GM19035 (cell line): ENCODE measurements around the gene STK4.

Experiments used
- ATAC-seq: cut with Tn5 transposase; IDR thresholded peaks from one replicate; pipeline ENCODE4 v1.9.1; 2021; ENCODE audit not compliant: unreplicated experiment

STK4 gene

DNA sequence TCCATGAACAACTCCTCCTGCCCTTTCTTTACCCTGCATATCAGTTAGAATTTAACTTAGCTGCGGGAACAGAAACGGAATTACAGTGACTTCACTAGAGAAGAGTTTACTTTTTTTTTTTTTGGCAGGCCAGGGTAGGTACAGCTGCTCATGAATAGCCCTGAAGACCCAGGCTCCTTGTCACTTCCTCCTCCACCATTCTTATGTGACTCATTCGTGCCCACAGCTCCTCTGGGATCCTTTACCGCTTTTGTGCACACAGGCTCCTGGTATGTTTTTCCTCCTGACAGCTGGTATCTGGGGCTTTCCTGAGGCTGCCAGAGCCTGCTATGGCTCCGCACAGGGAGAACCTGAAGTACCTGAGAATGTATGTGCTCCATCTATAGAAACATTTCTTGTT is 138.5 kb downstream of the STK4 start:
- no peak for ATAC-seq

DNA sequence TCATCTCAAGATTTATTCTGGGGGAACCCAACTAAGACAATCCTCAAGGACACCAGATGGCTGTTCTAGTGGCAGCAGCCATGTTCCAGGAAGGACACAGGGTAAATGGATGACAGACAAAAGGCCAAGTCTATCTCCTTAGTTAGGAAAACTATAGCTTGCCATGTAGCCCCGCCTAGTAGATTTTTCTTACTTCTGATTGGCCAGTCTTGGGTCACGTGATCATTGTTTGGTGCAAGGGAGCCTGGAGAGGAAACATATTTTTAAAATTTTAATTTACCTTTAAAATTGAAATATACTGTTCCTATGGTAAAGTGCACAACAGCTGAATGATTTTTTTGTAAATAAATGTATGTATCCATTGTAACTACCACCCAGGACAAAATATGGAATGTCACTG is 139.0 kb downstream of the STK4 start:
- no peak for ATAC-seq

GRCh38 chr20:45109634-45110033 is 143.3 kb downstream of the STK4 start:
- no peak for ATAC-seq

DNA sequence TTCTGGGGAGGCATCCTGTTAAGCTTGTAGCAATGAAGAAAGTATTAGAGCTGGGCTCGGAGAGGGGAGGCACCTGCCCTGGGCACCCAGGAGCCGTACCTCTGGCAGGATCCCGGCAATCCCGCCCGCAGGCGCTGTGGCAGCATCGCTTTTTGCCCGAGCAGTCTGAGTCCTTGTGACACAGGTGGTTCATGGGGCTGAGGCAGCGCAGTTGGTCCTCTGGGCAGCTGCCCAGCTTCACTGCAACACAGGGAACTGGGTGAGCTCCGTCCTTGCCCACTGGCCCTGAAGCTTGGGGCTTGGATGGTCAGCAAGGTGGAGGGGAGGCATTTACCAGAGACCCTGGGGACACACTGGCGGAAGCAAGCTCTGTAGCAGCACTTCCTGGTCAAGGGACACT is 144.0 kb downstream of the STK4 start:
- no peak for ATAC-seq

DNA sequence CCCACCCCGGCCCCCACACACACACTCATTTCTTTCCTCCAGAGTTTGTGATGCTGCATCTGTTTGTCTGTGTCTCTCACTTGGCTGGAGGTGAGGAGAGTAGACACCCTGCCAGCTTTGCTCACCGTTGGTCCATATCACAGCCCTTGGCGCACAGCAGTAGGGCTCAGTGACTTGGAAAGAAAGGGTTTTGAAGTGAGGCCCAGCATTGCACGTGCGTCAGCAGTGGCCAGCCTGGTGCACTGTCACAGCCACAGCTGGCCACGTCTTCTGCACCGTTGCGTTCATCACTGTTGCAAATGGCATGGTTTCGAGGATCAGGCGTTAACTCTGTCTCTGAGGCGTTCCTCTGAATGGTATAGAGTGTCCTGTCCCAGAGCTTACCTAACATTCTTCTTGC is 145.0 kb downstream of the STK4 start:
- ATAC-seq, result no peak

GRCh38 chr20:45111799-45112471 is 145.6 kb downstream of the STK4 start:
- ATAC-seq, result no peak

- ATAC-seq, result no peak
Measured at GRCh38 chr20:45112754-45113153, 146.4 kb downstream of the STK4 start.

- ATAC-seq, result no peak
Measured at GRCh38 chr20:45113865-45114264, 147.6 kb downstream of the STK4 start.

- ATAC-seq, result no peak
Measured at GRCh38 chr20:45114465-45115385, 148.4 kb downstream of the STK4 start, which contains the start of gene WFDC5. Gene WFDC5 (minus strand): TSS chr20:45115174. CDS start chr20:45115083, 91 bp downstream.

DNA sequence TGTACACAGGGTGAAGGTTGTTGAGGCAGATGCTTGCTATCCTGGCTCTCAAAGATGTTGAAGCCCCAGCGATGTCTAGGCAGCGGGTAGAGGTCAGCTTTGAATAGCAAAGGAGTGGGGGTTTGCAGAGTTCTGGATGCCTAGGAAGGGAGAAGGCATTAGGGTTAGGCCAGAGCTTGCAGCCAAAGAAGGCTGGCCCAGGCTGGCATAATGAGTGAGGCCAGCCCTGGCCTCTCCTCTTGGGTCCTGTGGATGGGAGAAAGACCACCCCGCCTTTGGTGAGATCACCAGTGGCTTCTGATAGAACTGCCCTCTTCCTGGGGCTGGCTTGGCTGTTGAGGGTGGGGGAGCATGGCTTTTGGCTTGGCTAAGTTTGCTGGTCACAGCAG is 149.1 kb downstream of the STK4 start:
- ATAC-seq, result no peak

- ATAC-seq, result no peak
Measured at GRCh38 chr20:45115829-45116228, 149.5 kb downstream of the STK4 start.

DNA sequence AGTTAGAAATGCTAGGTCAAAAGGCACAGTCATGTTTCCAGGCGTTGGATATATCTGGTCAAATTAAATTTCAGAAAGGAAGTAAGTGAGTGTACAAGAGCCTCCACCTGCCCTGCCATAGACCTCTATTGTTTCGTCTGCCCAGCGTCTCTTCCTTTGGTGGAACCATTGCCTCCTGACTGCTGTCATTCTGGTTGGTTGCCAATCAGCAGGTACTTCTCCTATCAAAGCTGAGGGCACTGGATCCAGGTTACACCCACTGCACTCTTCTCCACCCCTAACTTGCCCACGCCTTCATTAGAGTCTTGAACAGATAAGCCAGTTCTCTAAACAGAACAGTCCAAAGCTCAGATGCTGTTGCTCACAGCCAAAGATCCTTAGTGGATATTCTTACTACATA is 151.3 kb downstream of the STK4 start:
- ATAC-seq, result no peak

DNA sequence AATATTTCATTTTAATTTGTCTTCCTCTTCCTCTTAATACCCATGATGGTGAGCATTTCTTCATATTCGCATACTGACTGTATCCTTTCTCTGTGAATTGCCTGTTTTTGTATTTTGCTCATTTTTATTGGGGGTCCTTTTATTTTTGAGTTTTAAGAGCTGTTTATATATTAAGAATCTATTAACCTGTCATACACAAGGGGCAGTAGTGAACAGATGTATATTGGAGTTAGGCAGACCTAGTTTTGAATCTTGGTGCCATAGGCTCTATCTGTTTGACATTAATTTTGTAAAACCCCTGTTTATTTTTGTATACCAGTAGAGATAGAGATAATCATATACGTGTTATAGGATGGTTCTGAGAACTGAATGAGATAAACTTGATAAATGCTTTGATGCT is 151.7 kb downstream of the STK4 start:
- no peak for ATAC-seq

- no peak for ATAC-seq
Measured at GRCh38 chr20:45119556-45120266, 153.4 kb downstream of the STK4 start.

GRCh38 chr20:45121388-45121787 is 155.1 kb downstream of the STK4 start:
- ATAC-seq, result no peak

- ATAC-seq, result no peak
Measured at GRCh38 chr20:45124365-45124764, 158.1 kb downstream of the STK4 start, which contains the start of gene WFDC12. Gene WFDC12 (minus strand): TSS chr20:45124465. CDS start chr20:45124447, 18 bp downstream.

DNA sequence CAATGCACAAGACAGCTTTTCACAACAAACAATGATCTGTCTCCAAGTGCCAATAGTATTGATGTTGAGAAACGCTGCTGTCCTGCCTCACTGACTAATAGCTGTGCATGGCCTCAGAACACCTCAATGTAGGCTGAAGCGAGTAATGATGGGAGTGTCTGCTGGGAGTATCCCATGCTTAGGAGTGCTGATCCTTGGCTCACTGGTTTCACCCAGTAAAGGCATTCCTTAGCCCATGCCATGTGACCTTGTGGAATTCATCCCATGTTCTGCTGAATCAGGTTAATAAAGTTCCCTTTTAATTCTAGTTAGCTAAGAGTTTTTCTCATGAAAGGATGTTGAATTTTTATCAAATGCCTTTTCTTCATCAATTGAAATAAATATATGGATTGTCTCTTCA is 161.8 kb downstream of the STK4 start:
- no peak for ATAC-seq
